ENCODE data around the gene HTT. TPM values are rescaled to one million over a fixed set of nuclear protein-coding genes. Genes with fewer than 3 reads are reported as not detected.

HTT gene
- total RNA-seq, 6 experiments from 2014 or later = 38.1 to 52.0 (median 47.8) TPM

GRCh38 chr4:3287271-3287971, 212.9 kb downstream of the HTT start:
- Mint-ChIP-seq H3K27ac (no peak overlapping the region), H3K27me3 (ENCODE audit: insufficient read depth) (peaks cover 13% of the 10 kb centered on the region), H3K4me3 (no peak overlapping the region), H3K36me3 (ENCODE audit: low read depth) (no peaks in the 10 kb centered on the region), H3K4me1 (ENCODE audit: low read depth) (peaks cover 19% of the 10 kb centered on the region), H3K9me3 (no peaks in the 10 kb centered on the region)
- no peak for TF ChIP-seq CTCF (IDR thresholded peaks at IDR 0.05)
- no peak for DNase-seq

DNA sequence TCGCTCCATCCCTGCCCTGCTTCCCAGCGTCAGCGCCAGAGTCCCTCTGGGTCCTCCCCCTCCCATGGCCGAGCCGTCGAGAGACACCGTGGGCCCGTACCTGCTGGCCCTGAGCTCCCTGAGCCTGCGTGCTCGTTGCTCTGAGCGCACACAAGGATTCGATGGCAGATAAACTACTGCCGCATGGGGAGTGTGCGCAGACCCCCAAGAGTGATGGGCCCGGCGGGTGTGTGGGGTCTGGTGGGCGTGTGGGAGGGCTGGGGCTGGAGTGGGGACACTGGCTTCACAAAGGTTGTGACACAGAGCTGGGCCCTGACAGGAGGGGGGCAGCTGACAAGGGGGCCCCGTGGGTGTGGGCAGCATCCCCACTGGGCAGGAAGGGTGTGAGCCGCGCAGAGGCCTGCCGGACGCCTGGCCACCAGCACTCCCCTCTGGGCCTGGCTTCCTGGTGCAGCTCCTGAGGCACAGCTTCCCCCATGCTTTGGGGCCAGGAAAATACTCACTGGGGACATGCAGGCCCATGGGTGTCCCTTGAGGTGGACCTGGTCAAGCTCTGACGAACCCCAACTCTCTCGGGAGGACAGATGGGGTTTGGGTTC, 213.6 kb downstream of the HTT start:
- Mint-ChIP-seq H3K27me3 (ENCODE audit: insufficient read depth) (peaks cover 13% of the 10 kb centered on the region), H3K9me3 (no peaks in the 10 kb centered on the region), H3K27ac (no peak overlapping the region), H3K4me3 (no peak overlapping the region), H3K36me3 (ENCODE audit: low read depth) (no peaks in the 10 kb centered on the region), H3K4me1 (ENCODE audit: low read depth) (peaks cover 15% of the 10 kb centered on the region)
- no peak for DNase-seq
- TF ChIP-seq CTCF (IDR thresholded peaks at IDR 0.05) = no peak

DNA sequence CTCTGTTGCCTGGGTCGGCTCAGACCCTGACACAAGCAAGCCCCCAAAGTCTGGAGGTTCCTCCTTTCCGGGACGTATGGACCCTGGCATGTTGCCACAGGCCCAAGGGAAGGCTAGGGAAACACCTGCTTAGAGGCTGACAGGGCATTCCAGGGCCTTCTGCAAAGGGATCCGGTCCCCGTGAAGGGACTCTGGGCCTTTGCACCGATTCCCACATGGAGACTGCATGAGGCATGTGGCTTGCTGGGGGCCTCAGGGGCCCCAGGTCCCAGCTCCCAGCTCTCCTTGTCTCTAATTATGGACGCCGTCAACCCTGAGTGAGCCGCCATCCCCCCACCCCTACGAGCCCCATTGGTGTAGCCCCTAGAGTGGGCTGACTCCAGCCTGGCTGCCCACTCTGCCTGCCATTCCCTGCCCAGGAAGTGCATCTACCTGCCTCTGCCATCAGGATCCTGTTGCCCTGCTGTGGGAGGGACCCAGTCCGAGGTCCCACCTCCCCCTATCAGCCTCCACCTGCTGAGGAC, 214.2 kb downstream of the HTT start:
- no peak for DNase-seq
- peaks cover 19% of the 10 kb centered on the region for H3K4me1 Mint-ChIP-seq (ENCODE audit: low read depth)
- no peak for TF ChIP-seq CTCF (IDR thresholded peaks at IDR 0.05)

GRCh38 chr4:3290476-3290875, 216.0 kb downstream of the HTT start:
- Mint-ChIP-seq H3K36me3 (ENCODE audit: low read depth) (no peaks in the 10 kb centered on the region), H3K27me3 (ENCODE audit: insufficient read depth) (peaks cover 6% of the 10 kb centered on the region), H3K9me3 (no peaks in the 10 kb centered on the region), H3K4me3 (no peak overlapping the region), H3K27ac (no peak overlapping the region), H3K4me1 (ENCODE audit: low read depth) (peaks cover 30% of the 10 kb centered on the region)
- no peak for TF ChIP-seq CTCF (IDR thresholded peaks at IDR 0.05)
- DNase-seq = no peak

More for the DNA sequence above, 214.2 kb downstream of the HTT start:
- Mint-ChIP-seq H3K36me3 (ENCODE audit: low read depth) (no peaks in the 10 kb centered on the region), H3K27ac (no peak overlapping the region), H3K9me3 (no peaks in the 10 kb centered on the region), H3K4me3 (no peak overlapping the region), H3K27me3 (ENCODE audit: insufficient read depth) (peaks cover 9% of the 10 kb centered on the region)

DNA sequence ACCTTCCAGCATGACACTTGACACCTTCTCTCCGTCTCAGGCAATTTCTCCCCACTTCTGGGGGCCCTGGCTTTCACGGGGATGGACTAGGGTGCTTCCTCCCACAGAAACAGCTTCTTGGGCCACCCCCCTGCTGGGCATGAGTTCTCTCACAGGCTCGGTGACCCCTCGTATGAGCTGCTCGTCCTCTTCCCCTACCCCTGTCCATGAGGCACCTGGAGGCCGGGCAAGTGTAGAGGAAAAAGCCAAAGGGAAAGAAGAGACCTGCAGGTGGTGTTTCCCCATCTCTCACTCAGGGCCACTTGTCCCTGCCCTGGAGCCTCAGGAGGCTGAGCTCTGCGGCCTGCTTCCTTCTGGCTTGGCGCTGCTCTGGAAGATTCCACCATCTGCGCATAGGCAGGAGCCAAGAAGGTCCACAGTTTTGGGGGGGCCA, 216.4 kb downstream of the HTT start:
- Mint-ChIP-seq H3K27me3 (ENCODE audit: insufficient read depth) (peaks cover 6% of the 10 kb centered on the region), H3K36me3 (ENCODE audit: low read depth) (no peaks in the 10 kb centered on the region; the same call in 1 of the 2 replicates), H3K27ac (no peak overlapping the region), H3K4me1 (ENCODE audit: low read depth) (peaks cover 29% of the 10 kb centered on the region), H3K9me3 (no peaks in the 10 kb centered on the region), H3K4me3 (no peak overlapping the region)
- DNase-seq = no peak
- no peak for TF ChIP-seq CTCF (IDR thresholded peaks at IDR 0.05)
